IMR-90 (cell line): ENCODE data around the gene ZCWPW1. TPM values are rescaled to one million over a fixed set of nuclear protein-coding genes. Genes with fewer than 3 reads are reported as not detected.

Source experiments
- ATAC-seq: fragments of 200-7000 bp; cut with Tn5 transposase; 2 replicates; pipeline ENCODE4 v1.9.1; 2020; ENCODE audit warnings: low read depth, mild to moderate bottlenecking, moderate library complexity
- BruUV-seq: library from RNA; stranded (reverse); fragments of 400-500 nt; replicated peaks from 2 replicates; lab custom pipeline; 2021; lab: Mats Ljungman, UMichigan
- CTCF ChIA-PET: fragments of 300-600 bp; formaldehyde crosslinking; extraction: SDS; loops from one replicate; lab custom pipeline; 2021; ENCODE audit warnings: antibody characterized with exemption; lab: Yijun Ruan, JAX
- POLR2A ChIA-PET: fragments of 300-600 bp; sonication (Branson Sonifier 250); formaldehyde crosslinking; loops from one replicate; lab custom pipeline; 2022; ENCODE audit warnings: antibody characterized with exemption; ENCODE audit not compliant: unreplicated experiment; lab: Charles Lee
- DNase-seq: peaks from one replicate; pipeline ENCODE4 v3.0.0; 2013
- H2AFZ ChIP-seq: replicated peaks from 2 replicates; pipeline ENCODE3; 2013; ENCODE audit warnings: low read length, mild to moderate bottlenecking; ENCODE audit not compliant: poor library complexity
- H2AK5ac ChIP-seq: 2 replicates; pipeline ENCODE4 v1.6.1; 2013; ENCODE audit warnings: low read depth, low read length, inconsistent platforms
- H2AK9ac ChIP-seq: replicated peaks from 2 replicates; pipeline ENCODE3; 2013; ENCODE audit warnings: mild to moderate bottlenecking, low read depth, low read length, moderate library complexity; ENCODE audit not compliant: poor library complexity
- H2BK120ac ChIP-seq: 2 replicates; pipeline ENCODE4 v1.6.1; 2013; ENCODE audit warnings: low read depth, low read length, inconsistent platforms
- H2BK15ac ChIP-seq: 3 replicates; pipeline ENCODE4 v1.6.1; 2013; ENCODE audit warnings: low read depth, low read length, inconsistent platforms
- H2BK20ac ChIP-seq: 2 replicates; pipeline ENCODE4 v1.6.1; 2013; ENCODE audit warnings: low read depth, mild to moderate bottlenecking, inconsistent platforms, low read length, moderate library complexity
- H2BK5ac ChIP-seq: 2 replicates; pipeline ENCODE4 v1.6.1; 2013; ENCODE audit warnings: mild to moderate bottlenecking, low read depth, low read length, inconsistent platforms; ENCODE audit not compliant: poor library complexity, severe bottlenecking
- H3K14ac ChIP-seq: replicated peaks from 2 replicates; pipeline ENCODE4 v1.6.1; 2013; ENCODE audit warnings: low read depth, low read length, inconsistent platforms
- H3K18ac ChIP-seq: 2 replicates; pipeline ENCODE4 v1.6.1; 2013; ENCODE audit warnings: low read depth, low read length, control low read depth
- H3K23ac ChIP-seq: 2 replicates; pipeline ENCODE4 v1.6.1; 2013; ENCODE audit warnings: low read depth, low read length, inconsistent platforms
- H3K27ac ChIP-seq: 2 replicates; pipeline ENCODE4 v1.5.1; 2013; ENCODE audit warnings: mild to moderate bottlenecking, control low read depth, low read length; ENCODE audit not compliant: insufficient read depth
- H3K27me3 ChIP-seq: 2 replicates; pipeline ENCODE4 v1.6.1; 2013; ENCODE audit warnings: low read length; ENCODE audit not compliant: control insufficient read depth, insufficient read depth
- H3K36me3 ChIP-seq: 2 replicates; pipeline ENCODE4 v1.6.1; 2013; ENCODE audit warnings: low read length, mixed read lengths; ENCODE audit not compliant: control insufficient read depth, insufficient read depth
- H3K4ac ChIP-seq: 2 replicates; pipeline ENCODE4 v1.6.1; 2013; ENCODE audit warnings: low read depth, low read length, inconsistent platforms
- H3K4me1 ChIP-seq: 2 replicates; pipeline ENCODE4 v1.6.1; 2013; ENCODE audit warnings: low read length, mixed read lengths; ENCODE audit not compliant: control insufficient read depth, insufficient read depth
- H3K4me2 ChIP-seq: 2 replicates; pipeline ENCODE4 v1.6.1; 2013; ENCODE audit warnings: low read depth, mild to moderate bottlenecking, control low read depth, low read length, moderate library complexity
- H3K4me3 ChIP-seq: 2 replicates; pipeline ENCODE4 v1.5.1; 2013; ENCODE audit warnings: low read depth, mild to moderate bottlenecking, control low read depth, low read length, moderate library complexity; ENCODE audit not compliant: insufficient read depth
- H3K56ac ChIP-seq: 2 replicates; pipeline ENCODE4 v1.6.1; 2013; ENCODE audit warnings: low read length, inconsistent platforms; ENCODE audit not compliant: insufficient read depth; ENCODE audit errors: extremely low read depth
- H3K79me1 ChIP-seq, 2 experiments: 2 replicates each; pipeline ENCODE4 v1.6.1; 2013; ENCODE audit warnings: low read length in 2 of 2, inconsistent platforms in 1 of 2, low read depth in 1 of 2
- H3K9ac ChIP-seq: 2 replicates; pipeline ENCODE4 v1.6.1; 2013; ENCODE audit warnings: low read depth, low read length, control low read depth
- H3K9me1 ChIP-seq: 2 replicates; pipeline ENCODE4 v1.6.1; 2013; ENCODE audit warnings: low read length, inconsistent platforms; ENCODE audit not compliant: insufficient read depth
- H3K9me3 ChIP-seq: 2 replicates; pipeline ENCODE4 v1.6.1; 2013; ENCODE audit warnings: low read length; ENCODE audit not compliant: control insufficient read depth, insufficient read depth
- H4K20me1 ChIP-seq: 2 replicates; pipeline ENCODE4 v1.6.1; 2013; ENCODE audit warnings: low read length, inconsistent platforms; ENCODE audit not compliant: insufficient read depth
- H4K5ac ChIP-seq: 2 replicates; pipeline ENCODE4 v1.6.1; 2013; ENCODE audit warnings: mild to moderate bottlenecking, low read depth, low read length, control low read depth
- H4K8ac ChIP-seq, 2 experiments: 2 replicates each; pipeline ENCODE4 v1.6.1; 2013; ENCODE audit warnings: low read depth in 2 of 2, low read length in 2 of 2, control low read depth in 1 of 2, inconsistent platforms in 1 of 2
- H4K91ac ChIP-seq: 2 replicates; pipeline ENCODE4 v1.6.1; 2013; ENCODE audit warnings: low read depth, low read length, inconsistent platforms; ENCODE audit not compliant: insufficient read depth
- BHLHE40 ChIP-seq: fragments of 150-350 bp; IDR thresholded peaks from 2 replicates; pipeline ENCODE4 v1.6.1; 2016; ENCODE audit warnings: mild to moderate bottlenecking, low read depth, low read length
- FOS ChIP-seq: fragments of 150-350 bp; IDR thresholded peaks from 2 replicates; pipeline ENCODE4 v1.6.1; 2016; ENCODE audit warnings: low read depth, low read length
- MAFK ChIP-seq: IDR thresholded peaks from 2 replicates; pipeline ENCODE4 v1.6.1; 2012; ENCODE audit warnings: low read depth, low read length, improper control_type of control experiment
- MXI1 ChIP-seq: IDR thresholded peaks from 2 replicates; pipeline ENCODE4 v1.6.1; 2012; ENCODE audit warnings: low read depth, mild to moderate bottlenecking, low read length, moderate library complexity, borderline replicate concordance
- RAD21 ChIP-seq: IDR thresholded peaks from 2 replicates; pipeline ENCODE4 v1.6.1; 2012; ENCODE audit warnings: low read length, improper control_type of control experiment
- RCOR1 ChIP-seq: IDR thresholded peaks from 2 replicates; pipeline ENCODE4 v1.6.1; 2012; ENCODE audit warnings: mild to moderate bottlenecking, low read length, improper control_type of control experiment; ENCODE audit not compliant: insufficient replicate concordance
- RFX5 ChIP-seq: IDR thresholded peaks from 2 replicates; pipeline ENCODE4 v1.8.0; 2012; ENCODE audit warnings: low read depth, mild to moderate bottlenecking, low read length, moderate library complexity
- WGBS, 2 experiments: methylation state at CpG; one replicate each; pipeline versions ENCODE4 v1.1.5 to v1.1.7; 2013; ENCODE audit warnings: missing lambda C conversion rate in 2 of 2; ENCODE audit not compliant: insufficient read length in 1 of 2; ENCODE audit errors: extremely low coverage in 2 of 2; 5-methylcytosine and 5-hydroxymethylcytosine counted together
- dilution Hi-C: fragments of 300-500 bp; cut with HindIII; formaldehyde crosslinking; loops from one replicate; pipeline ENCODE4 v1.14.3; 2018; ENCODE audit warnings: low sequenced_read_pairs; ENCODE audit not compliant: unreplicated experiment
- in situ Hi-C: fragments of 300-500 bp; cut with MboI; formaldehyde crosslinking; loops from 3 replicates; pipeline ENCODE4 v1.14.3; 2019; ENCODE audit warnings: low sequenced_read_pairs, inconsistent platforms, mixed read lengths
- intact Hi-C: fragments of 100-400 bp; cut with micrococcal nuclease; formaldehyde crosslinking; loops from 2 replicates; pipeline ENCODE4 v1.10.0; 2022
- polyA plus RNA-seq, 3 experiments: library from polyadenylated mRNA; depleted of rRNA; stranded (reverse); fragments of >200 nt; gene quantifications; 2 replicates each; pipeline ENCODE4 v1.2.3, GENCODE V29; 2012; ENCODE audit warnings: low replicate concordance in 1 of 3
- total RNA-seq: library from RNA; depleted of rRNA; stranded (reverse); fragments of >200 nt; gene quantifications from 2 replicates; pipeline ENCODE4 v1.2.3, GENCODE V29; 2012
- TF ChIP-seq, protein P1 (sequence below): conservative IDR thresholded peaks from 2 replicates; pipeline ENCODE4 v1.5.1; 2012; ENCODE audit warnings: mild to moderate bottlenecking, low read depth, low read length, improper control_type of control experiment

ZCWPW1 gene
- total and polyA plus RNA-seq, 2 of the 4 experiments (the other 2 are of a cell fraction), result 0.72 to 1.3 TPM

GRCh38 chr7:100373261-100373831, 55.2 kb downstream of the ZCWPW1 start, which contains the start of gene PILRA:
Gene PILRA (plus strand): TSS chr7:100373487. CDS start chr7:100373657, 170 bp downstream.
- TF ChIP-seq RAD21 (no peak), BHLHE40 (no peak), MXI1 (no peak), MAFK (no peak), FOS (no peak), RFX5 (no peak), RCOR1 (no peak)
- TF ChIP-seq, protein P1, sequence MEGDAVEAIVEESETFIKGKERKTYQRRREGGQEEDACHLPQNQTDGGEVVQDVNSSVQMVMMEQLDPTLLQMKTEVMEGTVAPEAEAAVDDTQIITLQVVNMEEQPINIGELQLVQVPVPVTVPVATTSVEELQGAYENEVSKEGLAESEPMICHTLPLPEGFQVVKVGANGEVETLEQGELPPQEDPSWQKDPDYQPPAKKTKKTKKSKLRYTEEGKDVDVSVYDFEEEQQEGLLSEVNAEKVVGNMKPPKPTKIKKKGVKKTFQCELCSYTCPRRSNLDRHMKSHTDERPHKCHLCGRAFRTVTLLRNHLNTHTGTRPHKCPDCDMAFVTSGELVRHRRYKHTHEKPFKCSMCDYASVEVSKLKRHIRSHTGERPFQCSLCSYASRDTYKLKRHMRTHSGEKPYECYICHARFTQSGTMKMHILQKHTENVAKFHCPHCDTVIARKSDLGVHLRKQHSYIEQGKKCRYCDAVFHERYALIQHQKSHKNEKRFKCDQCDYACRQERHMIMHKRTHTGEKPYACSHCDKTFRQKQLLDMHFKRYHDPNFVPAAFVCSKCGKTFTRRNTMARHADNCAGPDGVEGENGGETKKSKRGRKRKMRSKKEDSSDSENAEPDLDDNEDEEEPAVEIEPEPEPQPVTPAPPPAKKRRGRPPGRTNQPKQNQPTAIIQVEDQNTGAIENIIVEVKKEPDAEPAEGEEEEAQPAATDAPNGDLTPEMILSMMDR, result no peak
- ATAC-seq (peak; percentile 19), DNase-seq (no peak)
- H3K18ac ChIP-seq, result peak within 1 kb of the TSS; percentile 26; the same call in 1 of the 2 replicates
- H3K9me1 ChIP-seq, result 0 out of 2 replicates have a peak, but pooled peaks cover 6% of the 10 kb centered on the region
- WGBS, 2 experiments, result 39% methylated on average over 3 of the region's 12 CpGs; no CpG with 5 or more reads in 1 of the 2 experiments
- in situ Hi-C loops, result no loop called here
- H3K4me2 ChIP-seq, result 0 out of 2 replicates have a peak within 1 kb of the TSS, but pooled peaks have one; percentile 14
- peak within 1 kb of the TSS; percentile 62 to 74 for H4K8ac ChIP-seq
- H3K27ac ChIP-seq, result no peak within 1 kb of the TSS; the same call in 1 of the 2 replicates
- H2AFZ ChIP-seq, result peak within 1 kb of the TSS; percentile 92
- H3K56ac ChIP-seq, result no peak within 1 kb of the TSS
- H4K20me1 ChIP-seq, result no peaks in the 10 kb centered on the region
- H3K14ac ChIP-seq, result peak within 1 kb of the TSS; percentile 89; the same call in 1 of the 2 replicates
- peak within 1 kb of the TSS; percentile 46 for H3K4ac ChIP-seq
- CTCF ChIA-PET, result no interaction called here
- peak within 1 kb of the TSS; percentile 95 for H4K5ac ChIP-seq
- intact Hi-C loops, result no loop called here
- H3K9ac ChIP-seq, result no peak within 1 kb of the TSS
- no peak within 1 kb of the TSS for H2BK20ac ChIP-seq
- peak within 1 kb of the TSS; percentile 61 for H2AK9ac ChIP-seq
- peak within 1 kb of the TSS; percentile 27 for H2BK5ac ChIP-seq
- no peaks in the 10 kb centered on the region for H3K9me3 ChIP-seq
- dilution Hi-C loops, result no loop called here
- H3K79me1 ChIP-seq, result no peaks in the 10 kb centered on the region
- H2AK5ac ChIP-seq, result peak within 1 kb of the TSS; percentile 24; the same call in 1 of the 2 replicates
- H3K4me1 ChIP-seq, result peaks cover 8% of the 10 kb centered on the region
- H2BK15ac ChIP-seq, result no peak within 1 kb of the TSS; the same call in 2 of the 3 replicates
- no peak within 1 kb of the TSS; the same call in 1 of the 2 replicates for H4K91ac ChIP-seq
- H3K23ac ChIP-seq, result 0 out of 2 replicates have a peak within 1 kb of the TSS, but pooled peaks have one; percentile 46
- no peaks in the 10 kb centered on the region for H3K27me3 ChIP-seq
- H2BK120ac ChIP-seq, result no peak within 1 kb of the TSS
- POLR2A ChIA-PET, result no interaction called here
- no peak within 1 kb of the TSS for H3K4me3 ChIP-seq
- no peaks in the 10 kb centered on the region for H3K36me3 ChIP-seq
- no TSS peak for BruUV-seq
